Activated CD8-positive, alpha-beta T cell treated with anti-CD3 and anti-CD28 coated beads, Interleukin-2, amount 10 ng/mL, durations not matched to agents 7 days and 5 days (primary cell): Measurements from ENCODE around the gene C2orf74. TPM values are rescaled to one million over a fixed set of nuclear protein-coding genes. Genes with fewer than 3 reads are reported as not detected.
"Not testable (repeated sequence)": the region's sequence is repeated elsewhere in the genome, so short reads cannot be mapped to it uniquely, and the experiment has no call there.

Experiments used
- ATAC-seq: fragments of 150-1000 bp; cut with Tn5 transposase; one replicate; pipeline ENCODE4 v1.10.0; 2021; ENCODE audit warnings: moderate library complexity
- CTCF ChIA-PET: fragments of 350-600 bp; sonication (Branson Sonifier 250); formaldehyde crosslinking; loops from one replicate; lab custom pipeline; 2021; ENCODE audit warnings: antibody characterized with exemption; lab: Charles Lee
- POLR2A ChIA-PET: fragments of 350-600 bp; sonication (Branson Sonifier 250); formaldehyde crosslinking; loops from one replicate; lab custom pipeline; 2021; ENCODE audit warnings: antibody characterized with exemption; lab: Charles Lee
- DNase-seq: peaks from one replicate; pipeline ENCODE4 v3.0.0-alpha.2; 2020
- H3K27ac Mint-ChIP-seq: one replicate; pipeline ENCODE4 v1.8.0; 2021; ENCODE audit warnings: mild to moderate bottlenecking, mixed read lengths
- H3K27me3 Mint-ChIP-seq: one replicate; pipeline ENCODE4 v1.8.0; 2021; ENCODE audit warnings: low read depth, mixed read lengths
- H3K36me3 Mint-ChIP-seq: one replicate; pipeline ENCODE4 v1.8.0; 2021; ENCODE audit warnings: low read depth, mixed read lengths
- H3K4me1 Mint-ChIP-seq: one replicate; pipeline ENCODE4 v1.8.0; 2021; ENCODE audit warnings: low read depth, mixed read lengths
- H3K4me3 Mint-ChIP-seq: one replicate; pipeline ENCODE4 v1.8.0; 2021; ENCODE audit warnings: mild to moderate bottlenecking, mixed read lengths
- H3K9me3 Mint-ChIP-seq: one replicate; pipeline ENCODE4 v1.8.0; 2022; ENCODE audit warnings: mixed read lengths; ENCODE audit not compliant: insufficient read depth
- total RNA-seq, 2 experiments: library from RNA; stranded (reverse); gene quantifications; one replicate each; pipeline ENCODE4 v1.2.3, GENCODE V29; 2021

The C2orf74 gene
- total RNA-seq, 2 experiments from 2014 or later, result 8.4 to 8.8 TPM

DNA sequence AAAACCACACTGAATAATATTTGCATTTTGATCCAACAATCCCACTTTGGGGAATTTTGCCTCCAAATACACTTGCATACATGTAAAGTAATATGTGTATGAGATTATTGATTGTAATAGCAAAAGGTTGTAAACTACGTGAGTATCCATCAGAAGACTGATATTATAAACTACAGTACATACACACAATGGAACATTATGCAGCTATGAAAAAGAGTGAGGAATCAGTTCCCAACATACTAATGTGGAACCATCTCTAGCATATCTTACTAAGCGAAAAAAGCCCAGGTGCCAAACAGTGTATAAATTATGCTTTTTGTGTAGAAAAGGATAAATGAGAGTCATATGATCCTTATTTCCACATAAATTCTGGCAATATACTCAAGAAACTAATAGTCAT is 16.0 kb upstream of the C2orf74 start:
- ATAC-seq (no peak), DNase-seq (no peak)
- POLR2A ChIA-PET, result interaction anchor here (1.0 to 1.7 kb wide), 3 partner anchors 20 to 392 kb away, joined by 4 to 21 read pairs (median 4); partner anchors contain the start of gene XPO1
- H3K9me3 Mint-ChIP-seq, result no peaks in the 10 kb centered on the region
- CTCF ChIA-PET, result no interaction called here
- H3K36me3 Mint-ChIP-seq, result peaks cover 17% of the 10 kb centered on the region
- H3K27me3 Mint-ChIP-seq, result no peaks in the 10 kb centered on the region
- no peak overlapping the region for H3K27ac Mint-ChIP-seq
- H3K4me1 Mint-ChIP-seq, result peaks cover 5% of the 10 kb centered on the region
- H3K4me3 Mint-ChIP-seq, result peak overlapping the region; percentile 86

GRCh38 chr2:61148091-61148490 is 13.9 kb upstream of the C2orf74 start:
- H3K27me3 Mint-ChIP-seq, H3K4me1 Mint-ChIP-seq, H3K9me3 Mint-ChIP-seq, H3K27ac Mint-ChIP-seq, POLR2A ChIA-PET, H3K4me3 Mint-ChIP-seq, DNase-seq, ATAC-seq: not testable (repeated sequence)
- peaks cover 20% of the 10 kb centered on the region for H3K36me3 Mint-ChIP-seq
- CTCF ChIA-PET, result interaction anchor here (1.3 kb wide), 1 partner anchor 14 kb away, joined by 3 read pairs; the partner anchor contains the start of gene C2orf74

- ATAC-seq, result no peak
- Mint-ChIP-seq H3K36me3 (peaks cover 19% of the 10 kb centered on the region), H3K4me3 (no peak overlapping the region), H3K27me3 (no peaks in the 10 kb centered on the region), H3K4me1 (peaks cover 5% of the 10 kb centered on the region), H3K9me3 (no peaks in the 10 kb centered on the region), H3K27ac (no peak overlapping the region)
- ChIA-PET POLR2A (no interaction called here), CTCF (interaction anchor here (1.3 kb wide), 1 partner anchor 14 kb away, joined by 3 read pairs; the partner anchor contains the start of gene C2orf74)
- DNase-seq, result no peak
These were observed 12.9 kb upstream of the C2orf74 start for GRCh38 chr2:61149074-61149473.

GRCh38 chr2:61151436-61151835 is 10.6 kb upstream of the C2orf74 start:
- Mint-ChIP-seq H3K4me1 (peaks cover 3% of the 10 kb centered on the region), H3K4me3 (no peak overlapping the region), H3K9me3 (no peaks in the 10 kb centered on the region), H3K27ac (no peak overlapping the region), H3K27me3 (no peaks in the 10 kb centered on the region), H3K36me3 (peaks cover 12% of the 10 kb centered on the region)
- CTCF ChIA-PET, result no interaction called here
- ATAC-seq (no peak), DNase-seq (no peak)
- POLR2A ChIA-PET, result no interaction called here

DNA sequence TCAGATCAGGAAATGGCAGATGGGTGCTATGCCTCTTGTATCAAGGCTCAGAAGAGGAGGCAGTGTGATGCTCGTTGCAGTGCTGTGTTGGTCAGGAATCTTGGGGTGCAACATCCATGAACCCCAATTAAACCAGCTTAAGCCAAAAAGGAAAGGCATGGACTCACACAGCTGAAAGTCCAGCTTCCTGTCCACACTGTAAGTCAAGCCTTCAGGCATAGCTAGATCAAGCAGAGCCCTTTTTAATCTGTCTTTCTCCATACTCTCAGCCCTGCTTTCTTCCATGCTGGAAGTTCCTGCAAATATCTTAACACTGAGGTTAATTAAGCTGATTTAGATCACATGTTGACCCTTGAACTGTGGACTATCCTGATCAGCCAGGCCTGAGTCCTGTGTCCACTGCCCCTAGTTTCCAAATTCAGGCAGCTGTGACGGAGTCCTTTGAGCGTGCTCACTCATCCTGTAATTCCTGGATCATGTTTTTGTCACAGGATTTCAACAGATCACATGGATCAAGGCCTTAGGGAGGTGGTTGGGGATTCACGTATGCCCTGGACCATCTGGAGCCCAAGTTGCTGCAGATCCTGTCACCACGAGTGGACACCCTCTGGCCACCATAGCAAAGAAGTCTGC is 4.5 kb upstream of the C2orf74 start:
- Mint-ChIP-seq H3K4me3 (no peak overlapping the region), H3K4me1 (no peaks in the 10 kb centered on the region), H3K27ac (no peak overlapping the region), H3K27me3 (no peaks in the 10 kb centered on the region), H3K9me3 (no peaks in the 10 kb centered on the region), H3K36me3 (peaks cover 23% of the 10 kb centered on the region)
- DNase-seq (no peak), ATAC-seq (no peak)
- CTCF ChIA-PET, result no interaction called here
- POLR2A ChIA-PET, result no interaction called here

DNA sequence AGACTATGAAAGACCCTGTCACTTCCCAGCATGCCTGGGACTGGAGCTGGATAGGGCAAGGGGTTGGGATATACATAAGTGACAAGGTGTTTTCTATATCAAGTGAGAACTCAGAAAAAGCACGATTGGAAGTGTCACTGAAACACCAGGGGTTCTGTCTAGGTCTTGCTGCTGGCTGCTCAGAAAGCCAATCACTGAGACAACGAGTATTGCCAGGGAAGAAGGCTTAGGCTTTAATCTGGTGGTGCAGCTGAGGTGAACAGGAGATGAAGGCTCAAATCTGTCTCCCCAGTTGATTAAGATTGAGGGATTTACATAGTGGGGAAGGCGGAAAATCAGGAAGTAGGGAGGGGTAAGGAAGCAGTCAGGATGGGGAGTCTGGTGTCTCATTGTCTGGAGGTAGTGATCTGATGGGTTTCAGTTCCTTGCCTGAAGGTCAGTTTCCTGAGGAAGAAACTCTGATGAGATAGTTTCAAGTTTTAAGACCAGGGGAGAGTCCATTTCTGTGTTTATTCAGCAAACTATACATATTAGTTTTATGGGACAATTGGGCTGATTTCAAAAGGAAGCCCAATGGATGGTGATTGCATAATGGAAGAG is 3.5 kb upstream of the C2orf74 start:
- ChIA-PET CTCF (no interaction called here), POLR2A (no interaction called here)
- Mint-ChIP-seq H3K4me3 (no peak overlapping the region), H3K9me3 (no peaks in the 10 kb centered on the region), H3K4me1 (peaks cover 3% of the 10 kb centered on the region), H3K27me3 (no peaks in the 10 kb centered on the region), H3K27ac (no peak overlapping the region), H3K36me3 (peaks cover 28% of the 10 kb centered on the region)
- ATAC-seq (no peak), DNase-seq (no peak)

GRCh38 chr2:61162721-61163120 is 733 bp downstream of the C2orf74 start:
- Mint-ChIP-seq H3K4me1 (peaks cover 3% of the 10 kb centered on the region), H3K4me3 (no peak overlapping the region)
- CTCF ChIA-PET, result interaction anchor here (1.3 kb wide), 1 partner anchor 14 kb away, joined by 3 read pairs; no protein-coding TSS in a partner anchor

GRCh38 chr2:61165082-61165481 is 3.1 kb downstream of the C2orf74 start:
- H3K27ac Mint-ChIP-seq, H3K4me1 Mint-ChIP-seq, ATAC-seq, H3K9me3 Mint-ChIP-seq, DNase-seq, H3K27me3 Mint-ChIP-seq, H3K4me3 Mint-ChIP-seq: not testable (repeated sequence)
- CTCF ChIA-PET, result interaction anchor here (0.9 kb wide), 2 partner anchors 13 kb away, joined by 3 to 4 read pairs; no protein-coding TSS in a partner anchor
- POLR2A ChIA-PET, result interaction anchor here (1.4 to 1.8 kb wide), 2 partner anchors 12 to 20 kb away, joined by 4 to 6 read pairs; no protein-coding TSS in a partner anchor
- peaks cover 43% of the 10 kb centered on the region for H3K36me3 Mint-ChIP-seq

More at GRCh38 chr2:61162721-61163120, 733 bp downstream of the C2orf74 start:
- Mint-ChIP-seq H3K9me3 (no peaks in the 10 kb centered on the region), H3K27ac (peak overlapping the region; percentile 20), H3K27me3 (no peaks in the 10 kb centered on the region), H3K36me3 (peaks cover 50% of the 10 kb centered on the region)
- DNase-seq, result no peak
- ATAC-seq, result no peak
- POLR2A ChIA-PET, result no interaction called here

- H3K27ac Mint-ChIP-seq, result peak overlapping the region; percentile 3
- POLR2A ChIA-PET, result interaction anchor here (0.6 to 2.8 kb wide), 3 partner anchors 11 to 351 kb away, joined by 4 to 18 read pairs (median 4); no protein-coding TSS in a partner anchor
- no peaks in the 10 kb centered on the region for H3K9me3 Mint-ChIP-seq
- CTCF ChIA-PET, result no interaction called here
- no peak overlapping the region for H3K4me3 Mint-ChIP-seq
- ATAC-seq (no peak), DNase-seq (no peak)
- peaks cover 39% of the 10 kb centered on the region for H3K36me3 Mint-ChIP-seq
- H3K4me1 Mint-ChIP-seq, result peaks cover 3% of the 10 kb centered on the region
- H3K27me3 Mint-ChIP-seq, result no peaks in the 10 kb centered on the region
These were observed 4.0 kb downstream of the C2orf74 start for GRCh38 chr2:61165946-61166345.

DNA sequence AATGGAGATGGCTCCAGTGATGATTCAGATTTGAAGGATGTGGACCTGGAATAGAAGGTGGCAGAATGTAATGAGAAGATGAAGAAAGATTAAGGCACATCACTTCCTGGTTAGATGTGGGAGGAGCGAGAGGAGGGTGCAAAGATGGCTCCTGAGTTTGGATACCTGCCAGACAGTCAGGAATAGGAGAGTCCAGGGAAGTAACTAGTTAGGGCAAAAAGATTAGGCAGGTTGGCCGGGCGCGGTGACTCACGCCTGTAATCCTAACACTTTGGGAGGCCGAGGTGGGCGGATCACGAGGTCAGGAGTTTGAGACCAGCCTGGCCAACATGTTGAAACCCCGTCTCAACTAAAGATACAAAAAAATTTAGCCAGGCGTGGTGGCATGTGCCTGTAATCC is 5.6 kb downstream of the C2orf74 start:
- H3K9me3 Mint-ChIP-seq, result no peaks in the 10 kb centered on the region
- ChIA-PET CTCF (interaction anchor here (0.8 kb wide), 1 partner anchor 23 kb away, joined by 3 read pairs; no protein-coding TSS in a partner anchor), POLR2A (interaction anchor here (2.8 kb wide), 1 partner anchor 10 kb away, joined by 18 read pairs; no protein-coding TSS in a partner anchor)
- no peak overlapping the region for H3K27ac Mint-ChIP-seq
- no peak overlapping the region for H3K4me3 Mint-ChIP-seq
- DNase-seq (no peak), ATAC-seq (no peak)
- no peaks in the 10 kb centered on the region for H3K27me3 Mint-ChIP-seq
- peaks cover 28% of the 10 kb centered on the region for H3K36me3 Mint-ChIP-seq
- peaks cover 3% of the 10 kb centered on the region for H3K4me1 Mint-ChIP-seq

DNA sequence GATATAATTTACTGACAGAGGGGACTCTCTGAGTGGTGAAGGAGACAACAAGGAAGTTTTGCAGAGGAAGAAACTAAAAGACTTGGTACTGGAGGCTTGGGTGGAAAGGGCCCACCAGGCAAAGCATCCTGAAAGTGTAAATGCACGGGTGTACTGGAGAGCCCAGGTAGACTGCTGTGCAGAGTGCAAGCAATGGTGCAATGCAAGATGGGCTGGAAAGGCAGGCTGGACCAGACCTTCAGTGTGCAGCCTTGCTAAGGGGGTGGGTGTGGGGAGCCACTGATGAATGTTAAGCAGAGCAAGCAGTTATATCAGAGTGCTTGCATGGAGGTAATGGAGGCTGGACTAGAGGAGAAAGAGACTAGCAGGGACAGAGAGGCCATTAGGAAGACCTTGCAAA is 10.7 kb downstream of the C2orf74 start:
- Mint-ChIP-seq H3K9me3 (no peaks in the 10 kb centered on the region), H3K27ac (no peak overlapping the region), H3K4me3 (no peak overlapping the region), H3K27me3 (peaks cover 10% of the 10 kb centered on the region), H3K36me3 (no peaks in the 10 kb centered on the region), H3K4me1 (peaks cover 16% of the 10 kb centered on the region)
- ChIA-PET POLR2A (no interaction called here), CTCF (no interaction called here)
- ATAC-seq, result no peak
- no peak for DNase-seq

GRCh38 chr2:61173116-61173515 is 11.1 kb downstream of the C2orf74 start:
- Mint-ChIP-seq H3K27ac (no peak overlapping the region), H3K27me3 (peaks cover 10% of the 10 kb centered on the region), H3K9me3 (no peaks in the 10 kb centered on the region), H3K4me1 (peaks cover 16% of the 10 kb centered on the region), H3K36me3 (no peaks in the 10 kb centered on the region), H3K4me3 (no peak overlapping the region)
- ATAC-seq, result no peak
- CTCF ChIA-PET, result interaction anchor here (0.6 kb wide), 1 partner anchor 246 kb away, joined by 3 read pairs; no protein-coding TSS in a partner anchor
- POLR2A ChIA-PET, result no interaction called here
- no peak for DNase-seq
